ENCODE results near the gene CABP4. TPM values are rescaled to one million over a fixed set of nuclear protein-coding genes. Genes with fewer than 3 reads are reported as not detected.
A peak's percentile ranks its signal among the peaks of the same experiment; 100 is the strongest.
"Not testable (repeated sequence)": the region's sequence is repeated elsewhere in the genome, so short reads cannot be mapped to it uniquely, and the experiment has no call there.

Gene CABP4
- total RNA-seq, 2 experiments from 2014 or later = 1.6 to 1.9 TPM

DNA sequence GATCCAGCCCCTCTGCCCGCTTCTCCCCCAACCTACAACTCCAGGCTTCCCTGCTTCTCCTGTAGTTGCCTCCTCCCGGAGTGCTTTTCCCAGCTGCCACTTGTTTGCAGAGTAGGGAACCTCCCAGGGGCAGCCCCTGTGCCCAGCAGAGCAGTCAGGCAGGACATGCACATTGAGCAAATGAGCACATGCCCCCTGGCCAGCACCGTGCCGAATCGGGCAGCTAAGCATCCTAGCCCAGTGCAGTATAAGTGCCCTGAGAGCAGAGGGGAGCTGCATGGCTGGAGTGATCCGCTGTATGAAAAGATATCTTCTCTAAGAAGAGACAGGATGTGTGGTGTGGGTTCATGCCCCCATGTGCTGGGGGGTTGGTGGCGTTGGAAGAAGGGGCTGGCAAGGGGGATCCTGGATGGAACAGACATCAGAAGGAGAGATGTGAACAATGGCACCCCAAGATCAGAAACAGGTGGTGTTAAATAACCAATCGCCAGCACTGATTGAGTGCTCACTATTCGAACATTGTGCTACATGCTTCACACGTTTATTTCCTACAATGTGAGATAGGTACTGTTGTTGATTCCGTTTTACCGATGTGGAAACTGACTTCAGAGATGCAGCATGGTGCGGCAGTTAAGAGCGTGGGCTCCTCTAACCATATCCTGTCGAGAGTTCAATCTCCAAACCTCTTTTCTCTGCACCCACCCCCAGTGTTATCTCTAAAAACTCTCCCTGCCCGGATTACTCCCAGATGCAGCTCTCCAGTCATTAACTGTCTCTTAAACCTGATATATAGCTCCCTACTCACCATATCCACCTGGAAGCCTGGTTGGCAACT is 28.9 kb downstream of the CABP4 start:
- peaks cover 59% of the 10 kb centered on the region for H3K4me1 Mint-ChIP-seq (ENCODE audit: low read depth)
- peak overlapping the region; percentile 99 for H3K27ac Mint-ChIP-seq
- ChIA-PET POLR2A (interaction anchor here (0.6 to 5.0 kb wide), 17 partner anchors 9 to 244 kb away, joined by 3 to 84 read pairs (median 5); partner anchors contain the start of genes CDK2AP2, GPR152, PITPNM1 and PPP1CA), CTCF (interaction anchor here (0.6 to 2.9 kb wide), 5 partner anchors 15 to 133 kb away, joined by 3 to 9 read pairs (median 3); partner anchors contain the start of genes PITPNM1 and TMEM134)
- no peaks in the 10 kb centered on the region for H3K9me3 Mint-ChIP-seq (ENCODE audit: insufficient read depth)
- H3K27me3 Mint-ChIP-seq (ENCODE audit: low read depth) = peaks cover 5% of the 10 kb centered on the region
- DNase-seq (peak; percentile 69), ATAC-seq (peak; percentile 28)
- H3K4me3 Mint-ChIP-seq = peak overlapping the region; percentile 93
- H3K36me3 Mint-ChIP-seq (ENCODE audit: low read depth) = peaks cover 51% of the 10 kb centered on the region

DNA sequence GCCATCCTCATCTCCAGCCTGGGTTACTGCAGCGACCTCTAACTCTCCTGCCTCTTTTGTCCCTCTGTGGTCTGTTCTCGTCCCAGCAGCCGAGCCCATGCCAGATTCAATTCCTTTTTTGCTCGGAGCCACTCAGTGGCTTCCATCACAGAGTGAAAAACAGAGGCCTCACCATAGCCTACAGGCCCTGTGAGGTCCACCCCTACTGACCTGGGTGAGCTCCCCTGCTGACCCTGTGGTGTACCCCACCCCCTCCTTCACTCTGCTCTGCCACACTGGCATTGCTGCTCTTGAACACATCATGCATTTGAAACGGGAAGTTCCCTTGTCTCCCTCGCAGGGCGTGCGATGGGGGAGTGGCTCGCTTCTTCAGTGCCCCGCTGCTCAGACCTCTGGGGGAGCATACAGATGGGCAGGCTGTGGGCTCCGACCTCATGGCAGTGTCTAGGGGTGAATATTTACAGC is 29.7 kb downstream of the CABP4 start:
- Mint-ChIP-seq H3K4me1 (ENCODE audit: low read depth) (peaks cover 64% of the 10 kb centered on the region), H3K27me3 (ENCODE audit: low read depth) (peaks cover 2% of the 10 kb centered on the region), H3K36me3 (ENCODE audit: low read depth) (peaks cover 56% of the 10 kb centered on the region), H3K4me3 (peak overlapping the region; percentile 93), H3K27ac (peak overlapping the region; percentile 99), H3K9me3 (ENCODE audit: insufficient read depth) (no peaks in the 10 kb centered on the region)
- POLR2A ChIA-PET = interaction anchor here (0.6 to 5.0 kb wide), 16 partner anchors 8 to 245 kb away, joined by 3 to 84 read pairs (median 6); partner anchors contain the start of genes CDK2AP2, PITPNM1, PPP1CA and PTPRCAP
- peak; percentile 7 for ATAC-seq
- peak; percentile 77 for DNase-seq
- CTCF ChIA-PET = interaction anchor here (1.2 to 2.9 kb wide), 4 partner anchors 19 to 134 kb away, joined by 3 to 9 read pairs (median 5); partner anchors contain the start of gene PITPNM1

DNA sequence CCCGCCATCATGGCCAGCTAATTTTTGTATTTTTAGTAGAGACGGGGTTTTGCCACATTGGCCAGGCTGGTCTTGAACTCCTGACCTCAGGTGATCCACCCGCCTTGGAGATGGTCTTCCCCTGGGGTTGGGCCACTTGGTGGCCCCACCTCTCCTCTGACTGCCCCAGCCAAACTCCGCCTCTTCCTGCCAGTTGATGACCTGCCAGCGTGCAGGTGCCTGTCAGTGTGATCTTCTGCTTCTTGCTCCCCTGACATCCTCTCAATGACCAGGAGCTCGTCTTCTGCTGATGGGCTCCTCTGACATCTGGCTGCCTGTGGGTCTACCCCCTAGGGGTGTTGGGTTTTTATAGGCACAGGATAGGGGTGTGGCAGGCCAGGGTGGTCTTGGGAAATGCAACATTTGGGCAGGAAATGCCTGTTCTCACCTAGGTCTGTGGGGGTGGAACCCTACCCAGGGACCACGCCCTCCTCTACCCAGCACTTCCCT is 30.8 kb downstream of the CABP4 start:
- peak overlapping the region; percentile 99 for H3K27ac Mint-ChIP-seq
- ChIA-PET POLR2A (interaction anchor here (1.0 to 5.0 kb wide), 9 partner anchors 7 to 83 kb away, joined by 3 to 84 read pairs (median 7); partner anchors contain the start of genes CDK2AP2, PITPNM1, PPP1CA and PTPRCAP), CTCF (interaction anchor here (1.0 to 2.5 kb wide), 5 partner anchors 11 to 135 kb away, joined by 3 to 6 read pairs (median 4); partner anchors contain the start of genes PITPNM1 and PTPRCAP)
- peak overlapping the region; percentile 93 for H3K4me3 Mint-ChIP-seq
- not testable (repeated sequence) for H3K9me3 Mint-ChIP-seq (ENCODE audit: insufficient read depth); H3K27me3 Mint-ChIP-seq (ENCODE audit: low read depth); ATAC-seq
- peaks cover 64% of the 10 kb centered on the region for H3K4me1 Mint-ChIP-seq (ENCODE audit: low read depth)
- H3K36me3 Mint-ChIP-seq (ENCODE audit: low read depth) = peaks cover 61% of the 10 kb centered on the region
- peak; percentile 81 for DNase-seq

DNA sequence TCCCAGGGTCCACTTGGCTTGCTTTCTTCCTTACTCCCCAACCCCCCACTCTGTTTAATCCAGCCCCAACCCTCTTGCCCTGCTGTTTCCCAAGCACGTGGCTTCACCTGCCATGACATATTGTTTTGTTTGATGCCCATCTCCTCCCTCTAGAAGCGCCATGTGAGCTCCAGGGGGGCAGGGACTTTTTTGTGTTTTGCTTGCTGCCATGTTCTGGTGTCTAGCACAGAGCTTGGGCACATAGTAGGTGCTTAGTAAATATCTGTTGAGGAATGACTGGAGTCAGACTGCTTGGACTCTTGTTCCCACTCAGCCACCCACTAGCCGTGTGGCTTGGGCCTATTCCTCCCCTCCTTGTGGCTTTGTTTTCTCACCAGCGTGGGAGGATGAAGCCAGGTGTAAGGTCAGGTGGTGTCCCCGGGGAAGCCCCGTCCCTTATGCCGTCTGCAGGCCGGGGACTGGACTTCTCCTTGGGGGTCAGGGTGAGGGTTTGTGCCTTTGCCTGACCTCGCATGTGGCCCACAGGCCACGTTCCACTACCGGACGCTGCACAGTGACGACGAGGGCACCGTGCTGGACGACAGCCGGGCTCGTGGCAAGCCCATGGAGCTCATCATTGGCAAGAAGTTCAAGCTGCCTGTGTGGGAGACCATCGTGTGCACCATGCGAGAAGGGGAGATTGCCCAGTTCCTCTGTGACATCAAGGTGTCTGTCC is 31.5 kb downstream of the CABP4 start:
- POLR2A ChIA-PET = interaction anchor here (1.0 to 5.0 kb wide), 9 partner anchors 11 to 246 kb away, joined by 3 to 84 read pairs (median 7); partner anchors contain the start of genes CDK2AP2, PITPNM1, PPP1CA and PTPRCAP
- no peaks in the 10 kb centered on the region for H3K9me3 Mint-ChIP-seq (ENCODE audit: insufficient read depth)
- peak overlapping the region; percentile 99 for H3K27ac Mint-ChIP-seq
- H3K4me3 Mint-ChIP-seq = peak overlapping the region; percentile 93
- no peak for ATAC-seq
- H3K4me1 Mint-ChIP-seq (ENCODE audit: low read depth) = peaks cover 64% of the 10 kb centered on the region
- CTCF ChIA-PET = interaction anchor here (1.0 to 1.2 kb wide), 3 partner anchors 12 to 49 kb away, joined by 3 to 5 read pairs (median 4); partner anchors contain the start of genes PITPNM1 and PTPRCAP
- no peaks in the 10 kb centered on the region for H3K27me3 Mint-ChIP-seq (ENCODE audit: low read depth)
- peaks cover 64% of the 10 kb centered on the region for H3K36me3 Mint-ChIP-seq (ENCODE audit: low read depth)
- no peak for DNase-seq

DNA sequence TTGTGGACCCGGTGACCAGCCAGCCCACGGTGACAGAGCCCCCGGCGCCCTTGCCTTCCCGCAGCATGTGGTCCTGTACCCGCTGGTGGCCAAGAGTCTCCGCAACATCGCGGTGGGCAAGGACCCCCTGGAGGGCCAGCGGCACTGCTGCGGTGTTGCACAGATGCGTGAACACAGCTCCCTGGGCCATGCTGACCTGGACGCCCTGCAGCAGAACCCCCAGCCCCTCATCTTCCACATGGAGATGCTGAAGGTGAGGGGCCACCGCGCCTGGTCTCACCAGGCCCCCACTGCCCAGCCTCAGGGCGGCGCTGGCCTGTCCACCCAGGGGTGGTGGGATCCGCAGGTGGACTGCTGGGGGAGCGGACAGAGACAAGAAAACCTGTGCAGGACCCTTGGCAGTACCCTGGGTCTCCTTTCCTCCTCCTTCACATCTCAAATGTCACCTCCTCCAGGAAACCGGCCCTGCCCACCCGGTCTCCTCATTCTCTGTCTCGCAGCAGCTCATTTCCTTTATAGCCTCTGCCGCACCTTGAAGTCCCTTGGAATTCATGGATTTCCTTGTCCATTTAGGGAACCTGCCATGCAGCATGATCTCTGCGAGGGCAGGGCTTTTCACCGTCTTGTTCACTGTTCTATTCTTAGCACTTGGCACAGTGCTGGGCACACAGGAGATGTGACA is 34.2 kb downstream of the CABP4 start:
- Mint-ChIP-seq H3K9me3 (ENCODE audit: insufficient read depth) (no peaks in the 10 kb centered on the region), H3K27me3 (ENCODE audit: low read depth) (no peaks in the 10 kb centered on the region), H3K4me1 (ENCODE audit: low read depth) (peaks cover 45% of the 10 kb centered on the region), H3K36me3 (ENCODE audit: low read depth) (peaks cover 64% of the 10 kb centered on the region), H3K27ac (peak overlapping the region; percentile 57), H3K4me3 (no peak overlapping the region)
- no peak for DNase-seq
- ChIA-PET POLR2A (interaction anchor here (0.6 to 1.0 kb wide), 2 partner anchors 16 to 51 kb away, joined by 3 to 4 read pairs; partner anchors contain the start of genes PITPNM1 and PTPRCAP), CTCF (interaction anchor here (0.8 to 1.0 kb wide), 2 partner anchors 10 to 21 kb away, joined by 3 read pairs; no protein-coding TSS in a partner anchor)
- ATAC-seq = no peak

DNA sequence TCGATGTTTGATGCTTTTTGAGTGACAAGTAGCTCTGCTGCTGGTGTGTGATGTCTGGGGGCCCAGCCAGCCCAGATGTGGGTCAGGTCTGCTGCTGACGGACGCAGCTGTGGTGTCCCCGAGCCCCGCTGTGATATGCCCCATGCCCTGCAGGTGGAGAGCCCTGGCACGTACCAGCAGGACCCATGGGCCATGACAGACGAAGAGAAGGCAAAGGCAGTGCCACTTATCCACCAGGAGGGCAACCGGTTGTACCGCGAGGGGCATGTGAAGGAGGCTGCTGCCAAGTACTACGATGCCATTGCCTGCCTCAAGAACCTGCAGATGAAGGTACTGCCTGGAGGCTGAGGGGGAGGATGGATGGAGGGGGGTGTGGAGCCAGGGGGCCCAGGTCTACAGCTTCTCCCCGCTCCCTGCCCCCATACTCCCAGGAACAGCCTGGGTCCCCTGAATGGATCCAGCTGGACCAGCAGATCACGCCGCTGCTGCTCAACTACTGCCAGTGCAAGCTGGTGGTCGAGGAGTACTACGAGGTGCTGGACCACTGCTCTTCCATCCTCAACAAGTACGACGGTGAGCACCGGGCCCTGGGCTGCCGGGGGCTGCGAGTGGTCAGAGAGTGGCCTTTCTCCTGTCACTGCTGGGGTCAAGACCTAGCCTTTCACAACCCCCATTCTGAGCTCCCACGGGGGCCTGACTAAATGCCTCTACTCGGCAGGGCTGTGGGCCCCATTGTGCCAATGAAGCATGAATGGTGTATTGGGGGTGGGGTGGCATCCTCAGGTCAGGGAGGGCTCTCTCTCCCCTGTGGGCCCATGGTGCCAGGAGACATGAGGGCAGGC is 35.0 kb downstream of the CABP4 start:
- Mint-ChIP-seq H3K36me3 (ENCODE audit: low read depth) (peaks cover 60% of the 10 kb centered on the region), H3K27me3 (ENCODE audit: low read depth) (no peaks in the 10 kb centered on the region), H3K4me3 (no peak overlapping the region), H3K4me1 (ENCODE audit: low read depth) (peaks cover 37% of the 10 kb centered on the region), H3K27ac (peak overlapping the region; percentile 57), H3K9me3 (ENCODE audit: insufficient read depth) (no peaks in the 10 kb centered on the region)
- ChIA-PET CTCF (interaction anchor here (0.8 to 0.9 kb wide), 2 partner anchors 22 to 124 kb away, joined by 3 read pairs; no protein-coding TSS in a partner anchor), POLR2A (interaction anchor here (0.7 kb wide), 1 partner anchor 137 kb away, joined by 3 read pairs; the partner anchor contains the start of gene POLD4)
- ATAC-seq (no peak), DNase-seq (no peak)

DNA sequence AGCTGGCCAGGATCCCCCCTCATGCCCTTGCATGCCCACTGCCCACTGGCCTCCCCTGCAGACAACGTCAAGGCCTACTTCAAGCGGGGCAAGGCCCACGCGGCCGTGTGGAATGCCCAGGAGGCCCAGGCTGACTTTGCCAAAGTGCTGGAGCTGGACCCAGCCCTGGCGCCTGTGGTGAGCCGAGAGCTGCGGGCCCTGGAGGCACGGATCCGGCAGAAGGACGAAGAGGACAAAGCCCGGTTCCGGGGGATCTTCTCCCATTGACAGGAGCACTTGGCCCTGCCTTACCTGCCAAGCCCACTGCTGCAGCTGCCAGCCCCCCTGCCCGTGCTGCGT is 35.5 kb downstream of the CABP4 start:
- CTCF ChIA-PET = interaction anchor here (0.9 to 1.5 kb wide), 2 partner anchors 10 to 123 kb away, joined by 3 to 4 read pairs; no protein-coding TSS in a partner anchor

DNA sequence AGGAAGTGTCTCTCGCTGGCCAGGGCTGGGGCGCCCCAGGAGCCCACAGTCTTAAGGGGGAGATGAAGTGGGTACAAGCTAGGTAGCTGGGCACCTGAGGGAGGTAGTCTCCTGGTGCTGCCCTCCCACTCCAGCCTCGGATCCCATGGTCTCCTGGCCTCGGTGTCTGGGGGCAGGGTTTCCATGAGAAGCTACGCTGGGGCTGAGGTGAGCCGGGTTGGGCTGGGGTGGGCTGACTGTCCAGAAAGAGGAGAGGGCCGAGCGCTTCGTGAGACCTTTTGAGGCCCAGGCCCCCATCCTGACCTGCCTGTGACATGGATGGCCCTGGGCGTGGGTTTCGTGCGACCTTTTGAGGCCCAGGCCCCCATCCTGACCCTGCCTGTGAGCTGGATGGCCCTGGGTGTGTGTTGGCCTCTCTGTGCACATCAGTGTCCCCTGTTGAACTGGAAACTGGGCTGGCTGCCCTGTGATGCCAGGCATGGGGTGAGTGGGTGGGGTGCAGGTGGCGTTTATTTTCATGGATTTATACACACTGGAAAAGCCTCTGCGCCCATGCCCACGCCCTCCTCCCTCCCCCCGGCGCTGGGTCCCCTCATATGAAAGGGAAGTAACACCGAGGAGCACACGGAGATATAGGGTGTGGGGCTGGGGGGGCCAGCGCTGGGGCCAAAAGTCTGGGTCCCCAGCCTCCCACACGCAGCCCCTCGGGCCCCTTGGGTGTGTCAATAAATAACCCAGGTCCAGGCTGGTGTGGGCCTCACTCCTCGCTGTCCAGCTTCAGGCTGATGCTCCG is 36.3 kb downstream of the CABP4 start:
- CTCF ChIA-PET = interaction anchor here (0.7 to 1.5 kb wide), 2 partner anchors 10 to 90 kb away, joined by 3 to 4 read pairs; partner anchors contain the start of gene PPP1CA

More for the DNA sequence above, 35.5 kb downstream of the CABP4 start:
- H3K4me1 Mint-ChIP-seq (ENCODE audit: low read depth) = peaks cover 35% of the 10 kb centered on the region
- H3K9me3 Mint-ChIP-seq (ENCODE audit: insufficient read depth) = no peaks in the 10 kb centered on the region
- peaks cover 58% of the 10 kb centered on the region for H3K36me3 Mint-ChIP-seq (ENCODE audit: low read depth)
- H3K27ac Mint-ChIP-seq = no peak overlapping the region
- H3K27me3 Mint-ChIP-seq (ENCODE audit: low read depth) = no peaks in the 10 kb centered on the region
- POLR2A ChIA-PET = interaction anchor here (0.7 kb wide), 1 partner anchor 137 kb away, joined by 3 read pairs; the partner anchor contains the start of gene POLD4
- no peak for ATAC-seq
- DNase-seq = no peak
- H3K4me3 Mint-ChIP-seq = no peak overlapping the region

DNA sequence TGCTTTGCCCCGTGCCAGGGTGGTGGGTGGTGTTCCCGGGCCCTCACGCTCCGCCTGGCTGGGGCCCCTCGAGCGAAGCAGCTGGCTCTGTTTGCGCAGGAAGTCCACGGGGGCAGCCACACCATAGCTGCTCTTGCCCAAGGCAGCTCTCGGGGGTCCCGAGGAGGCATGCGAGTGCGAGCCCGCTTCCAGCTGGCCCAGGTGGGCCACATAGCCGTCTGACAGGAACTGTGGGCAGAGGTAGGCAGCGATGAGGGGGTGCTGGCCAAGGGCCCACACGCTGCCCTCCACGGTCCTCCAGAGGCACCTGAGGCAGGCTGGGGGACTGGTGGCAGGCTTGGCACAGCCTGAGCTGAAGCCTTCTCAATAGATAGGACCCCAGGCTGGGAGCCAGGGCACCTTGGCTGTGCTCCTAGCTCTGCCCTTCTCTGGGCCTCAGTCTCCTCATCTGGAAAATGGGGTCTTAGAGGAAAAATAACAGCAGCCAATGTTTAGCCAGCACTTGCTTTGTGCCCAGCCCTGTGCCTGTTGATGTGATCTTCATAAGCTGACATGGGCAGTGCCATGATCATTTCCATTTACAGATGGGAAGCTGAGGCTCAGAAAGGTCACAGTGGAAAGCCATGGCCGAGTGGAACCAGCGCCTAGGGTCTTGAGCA is 37.0 kb downstream of the CABP4 start:
- DNase-seq (no peak), ATAC-seq (no peak)
- CTCF ChIA-PET = interaction anchor here (1.5 kb wide), 1 partner anchor 9 kb away, joined by 4 read pairs; no protein-coding TSS in a partner anchor
- no peaks in the 10 kb centered on the region for H3K27me3 Mint-ChIP-seq (ENCODE audit: low read depth)
- H3K4me1 Mint-ChIP-seq (ENCODE audit: low read depth) = peaks cover 20% of the 10 kb centered on the region
- POLR2A ChIA-PET = interaction anchor here (0.5 to 2.5 kb wide), 5 partner anchors 7 to 493 kb away, joined by 3 to 7 read pairs (median 3); partner anchors contain the start of gene AIP
- no peak overlapping the region for H3K27ac Mint-ChIP-seq
- no peak overlapping the region for H3K4me3 Mint-ChIP-seq
- peaks cover 48% of the 10 kb centered on the region for H3K36me3 Mint-ChIP-seq (ENCODE audit: low read depth)
- no peaks in the 10 kb centered on the region for H3K9me3 Mint-ChIP-seq (ENCODE audit: insufficient read depth)

More for the DNA sequence above, 36.3 kb downstream of the CABP4 start:
- H3K9me3 Mint-ChIP-seq (ENCODE audit: insufficient read depth) = no peaks in the 10 kb centered on the region
- H3K4me3 Mint-ChIP-seq = no peak overlapping the region
- peaks cover 55% of the 10 kb centered on the region for H3K36me3 Mint-ChIP-seq (ENCODE audit: low read depth)
- no peak for ATAC-seq
- no peak for DNase-seq
- no peak overlapping the region for H3K27ac Mint-ChIP-seq
- POLR2A ChIA-PET = interaction anchor here (0.6 to 2.5 kb wide), 5 partner anchors 7 to 138 kb away, joined by 3 to 7 read pairs (median 3); partner anchors contain the start of gene POLD4
- H3K27me3 Mint-ChIP-seq (ENCODE audit: low read depth) = no peaks in the 10 kb centered on the region
- H3K4me1 Mint-ChIP-seq (ENCODE audit: low read depth) = peaks cover 27% of the 10 kb centered on the region

Measured in activated CD8-positive, alpha-beta T cell treated with anti-CD3 and anti-CD28 coated beads, Interleukin-2, amount 10 ng/mL, durations not matched to agents 7 days and 5 days (primary cell).